ENCODE measurements around the gene FGD5.

Gene FGD5

GRCh38 chr3:14797731-14798130 lies 21.0 kb upstream of the FGD5 start:
- H3K36me3 ChIP-seq (ENCODE audit: control insufficient read depth in 1 of 2, insufficient read depth in 2 of 2, low read length in 2 of 2) = no peaks in the 10 kb centered on the region
- H3K4me1 ChIP-seq (ENCODE audit: control insufficient read depth in 1 of 2, insufficient read depth in 2 of 2, low read length in 2 of 2) = peaks cover 31 to 34% of the 10 kb centered on the region in 2 donors
- no peak overlapping the region for H3K27ac ChIP-seq (ENCODE audit: low read depth, low read length)
- no peaks in the 10 kb centered on the region for H3K27me3 ChIP-seq (ENCODE audit: control insufficient read depth in 1 of 2, insufficient read depth in 2 of 2, low read length in 2 of 2)
- no peaks in the 10 kb centered on the region for H3K9me3 ChIP-seq (ENCODE audit: control insufficient read depth in 1 of 2, low read length in 2 of 2)
- no peak overlapping the region for H3K9ac ChIP-seq (ENCODE audit: low read depth in 1 of 2, low read length in 2 of 2)
- no peak overlapping the region for H3K4me3 ChIP-seq (ENCODE audit: low read depth in 1 of 2, low read length in 2 of 2)

GRCh38 chr3:14798231-14798630 lies 20.5 kb upstream of the FGD5 start:
- H3K4me1 ChIP-seq (ENCODE audit: control insufficient read depth in 1 of 2, insufficient read depth in 2 of 2, low read length in 2 of 2) = peaks cover 36 to 39% of the 10 kb centered on the region in 2 donors
- no peaks in the 10 kb centered on the region for H3K9me3 ChIP-seq (ENCODE audit: control insufficient read depth in 1 of 2, low read length in 2 of 2)
- no peak overlapping the region for H3K4me3 ChIP-seq (ENCODE audit: low read depth in 1 of 2, low read length in 2 of 2)
- no peak overlapping the region for H3K9ac ChIP-seq (ENCODE audit: low read depth in 1 of 2, low read length in 2 of 2)
- no peaks in the 10 kb centered on the region for H3K36me3 ChIP-seq (ENCODE audit: control insufficient read depth in 1 of 2, insufficient read depth in 2 of 2, low read length in 2 of 2)
- no peak overlapping the region for H3K27ac ChIP-seq (ENCODE audit: low read depth, low read length)
- no peaks in the 10 kb centered on the region for H3K27me3 ChIP-seq (ENCODE audit: control insufficient read depth in 1 of 2, insufficient read depth in 2 of 2, low read length in 2 of 2)

- Histone ChIP-seq H3K27ac (ENCODE audit: low read depth, low read length) (no peak overlapping the region), H3K27me3 (ENCODE audit: control insufficient read depth in 1 of 2, insufficient read depth in 2 of 2, low read length in 2 of 2) (no peaks in the 10 kb centered on the region), H3K9ac (ENCODE audit: low read depth in 1 of 2, low read length in 2 of 2) (no peak overlapping the region), H3K36me3 (ENCODE audit: control insufficient read depth in 1 of 2, insufficient read depth in 2 of 2, low read length in 2 of 2) (no peaks in the 10 kb centered on the region), H3K4me3 (ENCODE audit: low read depth in 1 of 2, low read length in 2 of 2) (no peak overlapping the region), H3K9me3 (ENCODE audit: control insufficient read depth in 1 of 2, low read length in 2 of 2) (no peaks in the 10 kb centered on the region), H3K4me1 (ENCODE audit: control insufficient read depth in 1 of 2, insufficient read depth in 2 of 2, low read length in 2 of 2) (peaks cover 41 to 45% of the 10 kb centered on the region in 2 donors)
Measured at GRCh38 chr3:14799146-14799545, 19.6 kb upstream of the FGD5 start.

GRCh38 chr3:14801031-14801430 lies 17.7 kb upstream of the FGD5 start:
- no peak overlapping the region for H3K4me3 ChIP-seq (ENCODE audit: low read depth in 1 of 2, low read length in 2 of 2)
- H3K36me3 ChIP-seq (ENCODE audit: control insufficient read depth in 1 of 2, insufficient read depth in 2 of 2, low read length in 2 of 2) = no peaks in the 10 kb centered on the region
- H3K9me3 ChIP-seq (ENCODE audit: control insufficient read depth in 1 of 2, low read length in 2 of 2) = no peaks in the 10 kb centered on the region
- no peak overlapping the region for H3K27ac ChIP-seq (ENCODE audit: low read depth, low read length)
- H3K27me3 ChIP-seq (ENCODE audit: control insufficient read depth in 1 of 2, insufficient read depth in 2 of 2, low read length in 2 of 2) = no peaks in the 10 kb centered on the region
- no peak overlapping the region for H3K9ac ChIP-seq (ENCODE audit: low read depth in 1 of 2, low read length in 2 of 2)
- H3K4me1 ChIP-seq (ENCODE audit: control insufficient read depth in 1 of 2, insufficient read depth in 2 of 2, low read length in 2 of 2) = peaks cover 56 to 63% of the 10 kb centered on the region in 2 donors

GRCh38 chr3:14801668-14802380 lies 16.9 kb upstream of the FGD5 start:
- no peaks in the 10 kb centered on the region for H3K9me3 ChIP-seq (ENCODE audit: control insufficient read depth in 1 of 2, low read length in 2 of 2)
- peak overlapping the region; percentile 21 to 61 for H3K9ac ChIP-seq (ENCODE audit: low read depth in 1 of 2, low read length in 2 of 2)
- H3K4me3 ChIP-seq (ENCODE audit: low read depth in 1 of 2, low read length in 2 of 2) = no peak overlapping the region
- H3K36me3 ChIP-seq (ENCODE audit: control insufficient read depth in 1 of 2, insufficient read depth in 2 of 2, low read length in 2 of 2) = no peaks in the 10 kb centered on the region
- H3K4me1 ChIP-seq (ENCODE audit: control insufficient read depth in 1 of 2, insufficient read depth in 2 of 2, low read length in 2 of 2) = peaks cover 58 to 64% of the 10 kb centered on the region in 2 donors
- H3K27me3 ChIP-seq (ENCODE audit: control insufficient read depth in 1 of 2, insufficient read depth in 2 of 2, low read length in 2 of 2) = no peaks in the 10 kb centered on the region
- H3K27ac ChIP-seq (ENCODE audit: low read depth, low read length) = peak overlapping the region; percentile 55

- peak overlapping the region; percentile 55 for H3K27ac ChIP-seq (ENCODE audit: low read depth, low read length)
- peak overlapping the region; percentile 21 to 61 for H3K9ac ChIP-seq (ENCODE audit: low read depth in 1 of 2, low read length in 2 of 2)
- no peaks in the 10 kb centered on the region for H3K36me3 ChIP-seq (ENCODE audit: control insufficient read depth in 1 of 2, insufficient read depth in 2 of 2, low read length in 2 of 2)
- H3K4me3 ChIP-seq (ENCODE audit: low read depth in 1 of 2, low read length in 2 of 2) = peak overlapping the region in 1 of 2 donors; percentile 16
- H3K27me3 ChIP-seq (ENCODE audit: control insufficient read depth in 1 of 2, insufficient read depth in 2 of 2, low read length in 2 of 2) = no peaks in the 10 kb centered on the region
- no peaks in the 10 kb centered on the region for H3K9me3 ChIP-seq (ENCODE audit: control insufficient read depth in 1 of 2, low read length in 2 of 2)
- peaks cover 58 to 65% of the 10 kb centered on the region in 2 donors for H3K4me1 ChIP-seq (ENCODE audit: control insufficient read depth in 1 of 2, insufficient read depth in 2 of 2, low read length in 2 of 2)
Measured at GRCh38 chr3:14802381-14802731, 16.4 kb upstream of the FGD5 start.

GRCh38 chr3:14803101-14803980 lies 15.4 kb upstream of the FGD5 start:
- H3K4me3 ChIP-seq (ENCODE audit: low read depth in 1 of 2, low read length in 2 of 2) = peak overlapping the region in 1 of 2 donors; percentile 9
- peaks cover 57 to 59% of the 10 kb centered on the region in 2 donors for H3K4me1 ChIP-seq (ENCODE audit: control insufficient read depth in 1 of 2, insufficient read depth in 2 of 2, low read length in 2 of 2)
- H3K9me3 ChIP-seq (ENCODE audit: control insufficient read depth in 1 of 2, low read length in 2 of 2) = no peaks in the 10 kb centered on the region
- H3K27ac ChIP-seq (ENCODE audit: low read depth, low read length) = peak overlapping the region; percentile 77
- peak overlapping the region; percentile 38 to 59 for H3K9ac ChIP-seq (ENCODE audit: low read depth in 1 of 2, low read length in 2 of 2)
- H3K27me3 ChIP-seq (ENCODE audit: control insufficient read depth in 1 of 2, insufficient read depth in 2 of 2, low read length in 2 of 2) = no peaks in the 10 kb centered on the region
- H3K36me3 ChIP-seq (ENCODE audit: control insufficient read depth in 1 of 2, insufficient read depth in 2 of 2, low read length in 2 of 2) = no peaks in the 10 kb centered on the region

GRCh38 chr3:14803981-14804834 lies 14.6 kb upstream of the FGD5 start:
- Histone ChIP-seq H3K4me1 (ENCODE audit: control insufficient read depth in 1 of 2, insufficient read depth in 2 of 2, low read length in 2 of 2) (peaks cover 51 to 57% of the 10 kb centered on the region in 2 donors), H3K27ac (ENCODE audit: low read depth, low read length) (peak overlapping the region; percentile 77), H3K4me3 (ENCODE audit: low read depth in 1 of 2, low read length in 2 of 2) (peak overlapping the region in 1 of 2 donors; percentile 52)

GRCh38 chr3:14804835-14805780 lies 13.7 kb upstream of the FGD5 start:
- H3K4me1 ChIP-seq (ENCODE audit: control insufficient read depth in 1 of 2, insufficient read depth in 2 of 2, low read length in 2 of 2) = peaks cover 53 to 57% of the 10 kb centered on the region in 2 donors
- no peak overlapping the region for H3K27ac ChIP-seq (ENCODE audit: low read depth, low read length)
- H3K27me3 ChIP-seq (ENCODE audit: control insufficient read depth in 1 of 2, insufficient read depth in 2 of 2, low read length in 2 of 2) = no peaks in the 10 kb centered on the region
- no peaks in the 10 kb centered on the region for H3K36me3 ChIP-seq (ENCODE audit: control insufficient read depth in 1 of 2, insufficient read depth in 2 of 2, low read length in 2 of 2)
- no peak overlapping the region for H3K4me3 ChIP-seq (ENCODE audit: low read depth in 1 of 2, low read length in 2 of 2)
- H3K9ac ChIP-seq (ENCODE audit: low read depth in 1 of 2, low read length in 2 of 2) = peak overlapping the region in 1 of 2 donors; percentile 15
- no peaks in the 10 kb centered on the region for H3K9me3 ChIP-seq (ENCODE audit: control insufficient read depth in 1 of 2, low read length in 2 of 2)

More at GRCh38 chr3:14803981-14804834, 14.6 kb upstream of the FGD5 start:
- Histone ChIP-seq H3K9me3 (ENCODE audit: control insufficient read depth in 1 of 2, low read length in 2 of 2) (no peaks in the 10 kb centered on the region), H3K27me3 (ENCODE audit: control insufficient read depth in 1 of 2, insufficient read depth in 2 of 2, low read length in 2 of 2) (no peaks in the 10 kb centered on the region), H3K36me3 (ENCODE audit: control insufficient read depth in 1 of 2, insufficient read depth in 2 of 2, low read length in 2 of 2) (no peaks in the 10 kb centered on the region), H3K9ac (ENCODE audit: low read depth in 1 of 2, low read length in 2 of 2) (peak overlapping the region; percentile 15 to 59)
